Right renal pelvis (tissue), 4 donors: ENCODE results near the gene RACK1. TPM values are rescaled to one million over a fixed set of nuclear protein-coding genes. Genes with fewer than 3 reads are reported as not detected.

Experiments used
- polyA plus RNA-seq, 4 donors: library from polyadenylated mRNA; unstranded; fragments of 120-200 nt; gene quantifications; one replicate each; pipeline ENCODE4 v1.2.1, GENCODE V29; 2013; ENCODE audit not compliant: insufficient read length in 4 of 4

RACK1 gene
- polyA plus RNA-seq, 4 donors, result 2,414 to 2,717 (median 2,483) TPM

Other genes starting within 250 kb of the RACK1 start
- gene BTNL9, start 203.6 kb downstream of the RACK1 start, polyA plus RNA-seq, result 10 to 100 TPM in 1 of 4 donors, 1 to 10 TPM in 3; 7.0 to 12.1 (median 8.0) TPM
- gene OR2V1, start 112.7 kb downstream of the RACK1 start, polyA plus RNA-seq, result under 1 TPM in 1 of 4 donors, not detected in 3; 0.03 TPM
- gene OR2V2, start 96.3 kb downstream of the RACK1 start, polyA plus RNA-seq, result under 1 TPM in 1 of 4 donors, not detected in 3; 0.01 TPM
- gene TRIM7, start 38.7 kb downstream of the RACK1 start, polyA plus RNA-seq, result under 1 TPM in 3 of 4 donors, not detected in 1; 0.09 to 0.29 (median 0.18) TPM
- 10 to 100 TPM; 32.1 to 36.3 (median 32.9) TPM for gene TRIM41, start 20.6 kb downstream of the RACK1 start, polyA plus RNA-seq
- 10 to 100 TPM; 20.6 to 33.1 (median 25.3) TPM for gene TRIM52, start 17.2 kb upstream of the RACK1 start, polyA plus RNA-seq
- under 1 TPM in 1 of 4 donors, not detected in 3; 0.06 TPM for gene OR4F3, start 123.4 kb upstream of the RACK1 start, polyA plus RNA-seq